Heart left ventricle (tissue), 16 donors: ENCODE results near the gene TNFSF13B. TPM values are rescaled to one million over a fixed set of nuclear protein-coding genes. Genes with fewer than 3 reads are reported as not detected.
A peak's percentile ranks its signal among the peaks of the same experiment; 100 is the strongest.
"Not testable (repeated sequence)": the region's sequence is repeated elsewhere in the genome, so short reads cannot be mapped to it uniquely, and the experiment has no call there.

Experiments used
- ATAC-seq, 4 donors: fragments of 200-7000 bp; cut with Tn5 transposase; one replicate each; pipeline ENCODE4 v1.9.1; 2020 to 2022; ENCODE audit warnings: moderate library complexity in 4 of 4, mild to moderate bottlenecking in 3 of 4, moderate number of reproducible peaks in 1 of 4
- DNase-seq, 5 donors: peaks; one replicate each; pipeline ENCODE4 v3.0.0-alpha.2; 2020
- H3K27ac ChIP-seq, 12 donors: fragments of 200-600 bp; sonication (generic) in 4 of 12; one replicate each; pipeline versions ENCODE4 v1.5.0 to v1.8.0; 2016 to 2022; ENCODE audit warnings: mild to moderate bottlenecking in 2 of 12
- H3K27me3 ChIP-seq, 9 donors: fragments of 200-600 bp; sonication (generic) in 2 of 9; one replicate each; pipeline versions ENCODE4 v1.5.1 to v1.8.0; 2016 to 2022; ENCODE audit warnings: mild to moderate bottlenecking in 3 of 9
- H3K36me3 ChIP-seq, 9 donors: fragments of 200-600 bp; sonication (generic) in 2 of 9; one replicate each; pipeline versions ENCODE4 v1.5.0 to v1.8.0; 2018 to 2022; ENCODE audit warnings: mild to moderate bottlenecking in 2 of 9
- H3K4me1 ChIP-seq, 12 donors: fragments of 200-600 bp; sonication (generic) in 4 of 12; one replicate each; pipeline versions ENCODE4 v1.5.0 to v1.8.0; 2016 to 2022; ENCODE audit warnings: mild to moderate bottlenecking in 3 of 12
- H3K4me3 ChIP-seq, 12 donors: fragments of 200-600 bp; sonication (generic) in 4 of 12; one replicate each; pipeline versions ENCODE4 v1.5.0 to v1.8.0; 2017 to 2022; ENCODE audit warnings: mild to moderate bottlenecking in 9 of 12, moderate library complexity in 4 of 12
- H3K9me3 ChIP-seq, 12 donors: fragments of 200-600 bp; sonication (generic) in 4 of 12; one replicate each; pipeline versions ENCODE4 v1.5.0 to v1.8.0; 2016 to 2022; ENCODE audit warnings: mild to moderate bottlenecking in 1 of 12
- CTCF ChIP-seq, 12 donors: fragments of 200-600 bp; sonication (generic) in 4 of 12; IDR thresholded peaks; one replicate each; pipeline versions ENCODE4 v1.5.0 to v1.8.0; 2018 to 2022; ENCODE audit warnings: antibody characterized with exemption in 12 of 12, mild to moderate bottlenecking in 5 of 12
- POLR2A ChIP-seq, 2 donors: fragments of 450-650 bp; IDR thresholded peaks; one replicate each; pipeline ENCODE4 v1.6.1; 2017; ENCODE audit warnings: antibody characterized with exemption in 2 of 2, mild to moderate bottlenecking in 2 of 2, moderate library complexity in 2 of 2
- WGBS, 4 donors: extraction: QIAGEN DNeasy Blood & Tissue Kit in 2 of 4; methylation state at CpG; one replicate each; pipeline versions ENCODE4 v1.1.5 to v1.1.7; 2013 to 2018; 5-methylcytosine and 5-hydroxymethylcytosine counted together
- intact Hi-C, 10 donors: fragments of 100-400 bp; cut with DNase I; formaldehyde crosslinking; loops; one replicate each; pipeline versions ENCODE4 v1.11.1 to v1.14.2; 2022
- polyA plus RNA-seq, 2 donors: library from polyadenylated mRNA; stranded (reverse); fragments of 200-250 nt; gene quantifications; one replicate each; pipeline ENCODE4 v1.2.3, GENCODE V29; 2013
- total RNA-seq, 9 donors: library from RNA; depleted of rRNA in 2 of 9; stranded (reverse); fragments of >200 nt in 2 of 9; fragmentation: NEBNext Ultra II Directional in 3 of 9; extraction: Animal tissue kit (Norgen Biotek cat#: 25700) in 3 of 9; gene quantifications; one replicate each; pipeline versions ENCODE4 v1.1.0 to v1.2.4, GENCODE V29; 2016 to 2023
- donor health status: ischemic (EF 13 %, LVEDD 7.1; RV severe dilation, severe dysfunction).
- donor health status: healthy with polysubstance abuse.
- donor health status: DM: no; HTN: yes; CAD: no.
- donor health status: DM: no; HTN: no; CAD: no.
- donor health status: ischemic (EF 25% LVEDD 6.9; RV normal size, moderate dysfunction).
- donor health status: ischemic (EF 25% LVEDD 5.7; RV mildly dilated, moderate dysfunction).
- donor health status: healthy.
- donor health status: DM: yes; HTN: yes; CAD: no.
- donor health status: ischemic (EF 35%, LVEDD 5.7; RV mildly dilated, moderate dysfunction).
- donor health status: nonischemic (EF 11% LVEDD 7.7; RV severe dilation, severe dysfunction).
- donor health status: DM: yes; HTN: yes; CAD: no.
- donor health status: PGD.
- donor health status: ischemic (EF 29% LVEDD 5.4; RV normal size, mild dysfunction).
- donor health status: nonischemic (EF 23%, LVEDD 6.1; RV moderate dilation, normal function).

TNFSF13B gene
- total and polyA plus RNA-seq, 11 donors: 0.55 to 26.9 (median 1.0) TPM

DNA sequence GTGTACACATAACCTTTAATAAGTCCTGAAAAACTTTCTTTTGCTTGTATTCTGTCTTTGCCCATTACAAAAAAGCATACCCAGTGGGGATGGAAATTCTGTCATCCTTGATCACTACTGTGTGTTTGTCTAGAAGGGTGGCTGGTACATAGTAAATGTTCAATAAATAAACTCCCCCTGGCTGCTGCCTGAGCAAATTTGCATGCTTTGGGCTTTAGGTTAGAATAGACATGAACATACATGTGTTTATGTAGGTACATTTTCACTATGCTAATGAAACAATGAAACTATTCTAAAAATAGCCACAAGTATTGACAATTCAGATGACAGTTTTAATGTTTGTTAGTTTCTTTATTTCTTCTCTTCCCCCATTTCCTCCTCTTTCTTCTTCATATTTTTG lies 36.1 kb downstream of the TNFSF13B start:
- peaks cover 0 to 15% (median 0%) of the 10 kb centered on the region in 9 donors for H3K36me3 ChIP-seq
- H3K9me3 ChIP-seq: peaks cover 0 to 6% (median 0%) of the 10 kb centered on the region in 12 donors
- no peak overlapping the region for H3K27ac ChIP-seq
- intact Hi-C loops: no loop called here
- H3K4me1 ChIP-seq: peaks cover 0 to 38% (median 0%) of the 10 kb centered on the region in 12 donors
- no peak overlapping the region for H3K4me3 ChIP-seq
- DNase-seq: no peak
- no peak for TF ChIP-seq POLR2A (IDR thresholded peaks at IDR 0.05)
- no peaks in the 10 kb centered on the region for H3K27me3 ChIP-seq
- ATAC-seq: no peak

DNA sequence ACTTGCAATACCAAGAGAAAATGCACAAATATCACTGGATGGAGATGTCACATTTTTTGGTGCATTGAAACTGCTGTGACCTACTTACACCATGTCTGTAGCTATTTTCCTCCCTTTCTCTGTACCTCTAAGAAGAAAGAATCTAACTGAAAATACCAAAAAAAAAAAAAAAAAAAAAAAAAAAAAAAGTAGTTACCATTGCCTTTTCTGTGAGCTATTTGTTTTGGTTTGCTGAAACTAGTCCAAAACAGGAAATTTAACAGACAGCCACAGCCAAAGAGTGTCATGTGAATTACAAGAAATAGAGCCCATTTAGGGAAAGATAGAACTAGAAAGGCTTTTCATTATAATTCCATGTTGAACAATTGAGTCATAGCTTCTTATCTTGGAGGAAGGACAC lies 37.3 kb downstream of the TNFSF13B start:
- TF ChIP-seq CTCF (IDR thresholded peaks at IDR 0.05): no peak
- TF ChIP-seq POLR2A (IDR thresholded peaks at IDR 0.05): no peak
- Histone ChIP-seq H3K36me3 (peaks cover 0 to 15% (median 0%) of the 10 kb centered on the region in 9 donors), H3K4me3 (no peak overlapping the region), H3K27me3 (no peaks in the 10 kb centered on the region), H3K9me3 (peaks cover 0 to 6% (median 0%) of the 10 kb centered on the region in 12 donors), H3K4me1 (peaks cover 0 to 38% (median 0%) of the 10 kb centered on the region in 12 donors), H3K27ac (peak overlapping the region in 1 of 12 donors; percentile 39)
- ATAC-seq (no peak), DNase-seq (no peak)
- intact Hi-C loops: no loop called here

DNA sequence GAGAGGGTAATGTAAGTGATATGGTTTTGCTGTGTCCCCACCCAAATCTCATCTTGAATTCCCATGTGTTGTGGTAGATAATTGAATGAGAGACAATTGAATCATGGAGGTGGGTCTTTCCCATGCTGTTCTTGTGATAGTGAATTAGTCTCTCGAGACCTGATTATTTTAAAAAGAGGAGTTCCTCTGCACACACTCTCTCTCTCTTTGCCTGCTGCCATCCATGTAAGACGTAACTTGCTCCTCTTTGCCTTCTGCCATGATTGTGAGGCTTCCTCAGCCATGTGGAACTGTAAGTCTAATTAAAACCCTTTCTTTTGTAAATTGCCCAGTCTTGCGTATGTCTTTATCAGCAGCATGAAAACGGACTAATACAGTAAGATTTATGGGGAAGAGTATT lies 42.1 kb downstream of the TNFSF13B start:
- H3K9me3 ChIP-seq, H3K36me3 ChIP-seq, intact Hi-C loops, H3K27me3 ChIP-seq, ATAC-seq, H3K4me3 ChIP-seq, H3K27ac ChIP-seq, DNase-seq: not testable (repeated sequence)
- peaks cover 0 to 11% (median 0%) of the 10 kb centered on the region in 12 donors for H3K4me1 ChIP-seq
- 82 to 87% (median 85%) methylated on average over 4 of the region's 4 CpGs for WGBS, 4 donors

DNA sequence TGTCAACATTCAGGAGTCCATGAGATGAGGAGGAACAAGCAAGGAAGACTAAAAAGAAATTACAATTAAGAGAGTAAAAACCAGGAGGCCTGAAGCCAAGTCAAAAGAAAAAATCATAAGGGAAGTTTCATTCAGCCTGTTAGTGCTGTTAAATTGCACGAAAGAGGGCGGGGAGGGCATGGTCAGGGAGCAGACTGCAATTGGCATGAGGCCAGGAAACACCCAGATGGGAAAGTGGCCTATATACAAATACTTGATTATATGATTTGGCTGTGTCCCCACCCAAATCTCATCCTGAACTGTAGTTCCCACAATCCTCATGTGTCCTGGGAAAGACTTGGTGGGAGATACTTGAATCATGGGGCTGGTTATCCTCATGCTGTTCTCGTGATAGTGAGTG lies 43.9 kb downstream of the TNFSF13B start:
- Histone ChIP-seq H3K27ac (no peak overlapping the region), H3K27me3 (no peaks in the 10 kb centered on the region), H3K9me3 (peaks cover 0 to 6% (median 0%) of the 10 kb centered on the region in 12 donors), H3K36me3 (peaks cover 0 to 5% (median 0%) of the 10 kb centered on the region in 9 donors), H3K4me1 (no peaks in the 10 kb centered on the region), H3K4me3 (no peak overlapping the region)
- WGBS, 4 donors: 59 to 83% (median 70%) methylated on average over 3 of the region's 3 CpGs
- no peak for ATAC-seq
- peak in 1 of 5 donors; percentile 25 for DNase-seq
- TF ChIP-seq CTCF (IDR thresholded peaks at IDR 0.05) (no peak), POLR2A (IDR thresholded peaks at IDR 0.05) (no peak)
- intact Hi-C loops: no loop called here

DNA sequence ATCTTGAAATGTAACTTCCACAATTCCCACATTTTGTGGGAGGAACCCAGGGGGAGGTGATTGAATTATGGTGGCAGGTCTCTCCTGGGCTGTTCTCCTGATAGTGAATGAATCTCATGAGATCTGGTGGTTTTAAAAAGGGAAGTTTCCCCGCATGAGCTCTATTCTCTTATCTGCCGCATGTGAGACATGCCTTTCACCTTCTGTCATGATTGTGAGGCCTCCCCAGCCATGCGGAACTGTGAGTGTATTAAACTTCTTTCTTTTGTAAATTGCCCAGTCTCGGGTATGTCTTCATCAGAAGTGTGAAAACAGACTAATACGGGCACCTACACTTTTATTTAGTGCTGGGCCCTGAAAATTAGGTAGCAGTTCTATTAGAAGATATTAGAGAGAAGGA lies 45.8 kb downstream of the TNFSF13B start:
- Histone ChIP-seq H3K4me3 (no peak overlapping the region), H3K4me1 (no peaks in the 10 kb centered on the region), H3K27ac (no peak overlapping the region), H3K27me3 (no peaks in the 10 kb centered on the region), H3K36me3 (no peaks in the 10 kb centered on the region), H3K9me3 (no peaks in the 10 kb centered on the region)
- intact Hi-C loops: no loop called here
- DNase-seq: no peak
- ATAC-seq: no peak
- 70 to 76% (median 71%) methylated on average over 5 of the region's 5 CpGs for WGBS, 4 donors
- no peak for TF ChIP-seq POLR2A (IDR thresholded peaks at IDR 0.05)
- no peak for TF ChIP-seq CTCF (IDR thresholded peaks at IDR 0.05)
